Gastroesophageal sphincter (tissue), 4 donors: ENCODE data around the gene RAET1E. TPM values are rescaled to one million over a fixed set of nuclear protein-coding genes. Genes with fewer than 3 reads are reported as not detected.
A peak's percentile ranks its signal among the peaks of the same experiment; 100 is the strongest.

ENCODE experiments used
- ATAC-seq: fragments of 150-250 bp; one replicate; pipeline ENCODE4 v1.9.1; 2016; ENCODE audit warnings: mild to moderate bottlenecking, moderate library complexity
- H3K27ac ChIP-seq, 4 donors: fragments of 200-600 bp; sonication (generic) in 3 of 4; 1 replicate in 3 of 4; 2 replicates in 1 of 4; pipeline ENCODE4 v1.5.1; 2016 to 2019
- H3K27me3 ChIP-seq: fragments of 200-600 bp; sonication (generic); one replicate; pipeline ENCODE4 v1.5.1; 2019
- H3K36me3 ChIP-seq, 2 donors: fragments of 200-600 bp; sonication (generic); one replicate each; pipeline ENCODE4 v1.5.1; 2019; ENCODE audit warnings: control low read depth in 1 of 2
- H3K4me1 ChIP-seq, 3 donors: fragments of 200-600 bp; sonication (generic); 1 replicate in 2 of 3; 2 replicates in 1 of 3; pipeline ENCODE4 v1.5.1; 2016 to 2019; ENCODE audit warnings: control low read depth in 2 of 3
- H3K4me3 ChIP-seq, 2 donors: fragments of 200-600 bp; sonication (generic); one replicate each; pipeline ENCODE4 v1.5.1; 2019; ENCODE audit warnings: mild to moderate bottlenecking in 1 of 2, moderate library complexity in 1 of 2
- H3K9me3 ChIP-seq, 3 donors: fragments of 200-600 bp; sonication (generic); one replicate each; pipeline ENCODE4 v1.5.1; 2017 to 2019; ENCODE audit warnings: control low read depth in 2 of 3
- CTCF ChIP-seq, 4 experiments: fragments of 200-600 bp in 2 of 4; fragments of 450-650 bp in 2 of 4; sonication (generic) in 1 of 4; IDR thresholded peaks; one replicate each; pipeline ENCODE4 v1.5.1; 2017 to 2019; ENCODE audit warnings: antibody characterized with exemption in 4 of 4, mild to moderate bottlenecking in 2 of 4, moderate library complexity in 2 of 4
- EP300 ChIP-seq: sonication (generic); formaldehyde crosslinking; IDR thresholded peaks from one replicate; pipeline ENCODE4 v1.6.1; 2017; ENCODE audit warnings: antibody characterized with exemption, mild to moderate bottlenecking
- POLR2A ChIP-seq, 2 donors: fragments of 450-650 bp; IDR thresholded peaks; one replicate each; pipeline ENCODE4 v1.6.1; 2017; ENCODE audit warnings: antibody characterized with exemption in 2 of 2, mild to moderate bottlenecking in 2 of 2, moderate library complexity in 1 of 2
- POLR2AphosphoS5 ChIP-seq: sonication (generic); formaldehyde crosslinking; IDR thresholded peaks from one replicate; pipeline ENCODE4 v1.6.1; 2017; ENCODE audit warnings: antibody characterized with exemption
- WGBS, 2 donors: methylation state at CpG; one replicate each; pipeline ENCODE4 v1.1.5; 2018; ENCODE audit warnings: low coverage in 1 of 2; 5-methylcytosine and 5-hydroxymethylcytosine counted together
- total RNA-seq, 4 donors: library from RNA; depleted of rRNA; stranded (reverse); fragments of >200 nt; gene quantifications; one replicate each; pipeline ENCODE4 v1.1.0, GENCODE V29; 2016

RAET1E gene
- total RNA-seq, 4 donors from 2014 or later: 0.69 TPM; not detected in 3

GRCh38 chr6:149888659-149889058 lies 9.3 kb downstream of the RAET1E start:
- no peaks in the 10 kb centered on the region for H3K27me3 ChIP-seq
- H3K9me3 ChIP-seq: no peaks in the 10 kb centered on the region
- no CpG with 5 or more reads among the region's 1 CpG for WGBS, 2 donors
- no peak overlapping the region for H3K27ac ChIP-seq
- no peak for ATAC-seq
- H3K4me3 ChIP-seq: no peak overlapping the region
- TF ChIP-seq POLR2A (IDR thresholded peaks at IDR 0.05): no peak
- no peak for TF ChIP-seq POLR2AphosphoS5
- TF ChIP-seq CTCF (IDR thresholded peaks at IDR 0.05): no peak
- TF ChIP-seq EP300: no peak
- H3K36me3 ChIP-seq: no peaks in the 10 kb centered on the region
- peaks cover 0 to 7% (median 0%) of the 10 kb centered on the region in 3 donors for H3K4me1 ChIP-seq

GRCh38 chr6:149888093-149888492 lies 9.8 kb downstream of the RAET1E start:
- ATAC-seq: no peak
- Histone ChIP-seq H3K27me3 (no peaks in the 10 kb centered on the region), H3K9me3 (no peaks in the 10 kb centered on the region), H3K4me1 (peaks cover 0 to 7% (median 0%) of the 10 kb centered on the region in 3 donors), H3K36me3 (no peaks in the 10 kb centered on the region), H3K27ac (no peak overlapping the region), H3K4me3 (no peak overlapping the region)
- 80 to 96% methylated on average over 1 to 4 of the region's 9 CpGs for WGBS, 2 donors
- TF ChIP-seq POLR2AphosphoS5: no peak
- TF ChIP-seq EP300: no peak
- no peak for TF ChIP-seq CTCF (IDR thresholded peaks at IDR 0.05)
- no peak for TF ChIP-seq POLR2A (IDR thresholded peaks at IDR 0.05)

GRCh38 chr6:149887343-149887742 lies 10.6 kb downstream of the RAET1E start:
- Histone ChIP-seq H3K9me3 (no peaks in the 10 kb centered on the region), H3K27ac (no peak overlapping the region), H3K27me3 (no peaks in the 10 kb centered on the region), H3K36me3 (no peaks in the 10 kb centered on the region), H3K4me3 (no peak overlapping the region), H3K4me1 (peaks cover 0 to 7% (median 0%) of the 10 kb centered on the region in 3 donors)
- 75% methylated on average over 3 of the region's 3 CpGs; no CpG with 5 or more reads in 1 of the 2 donors for WGBS, 2 donors
- ATAC-seq: peak; percentile 14
- TF ChIP-seq EP300 (no peak), POLR2AphosphoS5 (no peak), CTCF (IDR thresholded peaks at IDR 0.05) (no peak), POLR2A (IDR thresholded peaks at IDR 0.05) (no peak)

GRCh38 chr6:149885888-149886287 lies 12.0 kb downstream of the RAET1E start:
- WGBS, 2 donors: 88 to 92% methylated on average over 1 to 3 of the region's 3 CpGs
- no peak overlapping the region for H3K27ac ChIP-seq

More at GRCh38 chr6:149885888-149886287, 12.0 kb downstream of the RAET1E start:
- ATAC-seq: no peak
- Histone ChIP-seq H3K4me1 (peaks cover 0 to 7% (median 0%) of the 10 kb centered on the region in 3 donors), H3K9me3 (no peaks in the 10 kb centered on the region), H3K4me3 (no peak overlapping the region), H3K36me3 (no peaks in the 10 kb centered on the region), H3K27me3 (no peaks in the 10 kb centered on the region)
- no peak for TF ChIP-seq POLR2A (IDR thresholded peaks at IDR 0.05)
- TF ChIP-seq POLR2AphosphoS5: no peak
- TF ChIP-seq CTCF (IDR thresholded peaks at IDR 0.05): no peak
- no peak for TF ChIP-seq EP300
